Measurements from ENCODE around the gene GRIA3. TPM values are rescaled to one million over a fixed set of nuclear protein-coding genes. Genes with fewer than 3 reads are reported as not detected.

Gene GRIA3
- total RNA-seq, 1 donor from 2014 or later, result under 0.01 TPM

DNA sequence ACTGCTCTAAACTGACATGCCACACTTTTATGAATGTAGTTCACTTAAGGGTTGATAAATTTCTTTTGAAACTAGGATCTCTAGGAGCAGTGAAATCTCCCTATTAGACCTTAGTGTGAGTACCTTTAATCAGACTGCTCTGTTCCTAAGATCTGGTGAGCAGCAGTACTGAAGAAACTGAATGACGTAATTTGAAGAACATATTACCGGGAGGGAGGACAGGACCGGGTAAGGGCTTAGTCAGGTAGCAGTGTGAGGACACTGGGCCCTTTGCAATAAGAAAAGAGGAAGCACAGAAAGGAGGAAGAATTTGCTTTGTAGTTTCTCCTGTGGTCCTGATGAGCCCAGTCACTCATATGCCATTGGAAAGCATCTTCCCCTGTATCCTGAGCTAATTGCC is 293.6 kb downstream of the GRIA3 start:
- no peak overlapping the region for H3K4me3 ChIP-seq (ENCODE audit: low read depth, low read length)
- DNase-seq (ENCODE audit: low read depth), result no peak
- TF ChIP-seq, protein P1, sequence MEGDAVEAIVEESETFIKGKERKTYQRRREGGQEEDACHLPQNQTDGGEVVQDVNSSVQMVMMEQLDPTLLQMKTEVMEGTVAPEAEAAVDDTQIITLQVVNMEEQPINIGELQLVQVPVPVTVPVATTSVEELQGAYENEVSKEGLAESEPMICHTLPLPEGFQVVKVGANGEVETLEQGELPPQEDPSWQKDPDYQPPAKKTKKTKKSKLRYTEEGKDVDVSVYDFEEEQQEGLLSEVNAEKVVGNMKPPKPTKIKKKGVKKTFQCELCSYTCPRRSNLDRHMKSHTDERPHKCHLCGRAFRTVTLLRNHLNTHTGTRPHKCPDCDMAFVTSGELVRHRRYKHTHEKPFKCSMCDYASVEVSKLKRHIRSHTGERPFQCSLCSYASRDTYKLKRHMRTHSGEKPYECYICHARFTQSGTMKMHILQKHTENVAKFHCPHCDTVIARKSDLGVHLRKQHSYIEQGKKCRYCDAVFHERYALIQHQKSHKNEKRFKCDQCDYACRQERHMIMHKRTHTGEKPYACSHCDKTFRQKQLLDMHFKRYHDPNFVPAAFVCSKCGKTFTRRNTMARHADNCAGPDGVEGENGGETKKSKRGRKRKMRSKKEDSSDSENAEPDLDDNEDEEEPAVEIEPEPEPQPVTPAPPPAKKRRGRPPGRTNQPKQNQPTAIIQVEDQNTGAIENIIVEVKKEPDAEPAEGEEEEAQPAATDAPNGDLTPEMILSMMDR (conservative IDR thresholded peaks at IDR 0.05; ENCODE audit: low read depth, low read length), result no peak

DNA sequence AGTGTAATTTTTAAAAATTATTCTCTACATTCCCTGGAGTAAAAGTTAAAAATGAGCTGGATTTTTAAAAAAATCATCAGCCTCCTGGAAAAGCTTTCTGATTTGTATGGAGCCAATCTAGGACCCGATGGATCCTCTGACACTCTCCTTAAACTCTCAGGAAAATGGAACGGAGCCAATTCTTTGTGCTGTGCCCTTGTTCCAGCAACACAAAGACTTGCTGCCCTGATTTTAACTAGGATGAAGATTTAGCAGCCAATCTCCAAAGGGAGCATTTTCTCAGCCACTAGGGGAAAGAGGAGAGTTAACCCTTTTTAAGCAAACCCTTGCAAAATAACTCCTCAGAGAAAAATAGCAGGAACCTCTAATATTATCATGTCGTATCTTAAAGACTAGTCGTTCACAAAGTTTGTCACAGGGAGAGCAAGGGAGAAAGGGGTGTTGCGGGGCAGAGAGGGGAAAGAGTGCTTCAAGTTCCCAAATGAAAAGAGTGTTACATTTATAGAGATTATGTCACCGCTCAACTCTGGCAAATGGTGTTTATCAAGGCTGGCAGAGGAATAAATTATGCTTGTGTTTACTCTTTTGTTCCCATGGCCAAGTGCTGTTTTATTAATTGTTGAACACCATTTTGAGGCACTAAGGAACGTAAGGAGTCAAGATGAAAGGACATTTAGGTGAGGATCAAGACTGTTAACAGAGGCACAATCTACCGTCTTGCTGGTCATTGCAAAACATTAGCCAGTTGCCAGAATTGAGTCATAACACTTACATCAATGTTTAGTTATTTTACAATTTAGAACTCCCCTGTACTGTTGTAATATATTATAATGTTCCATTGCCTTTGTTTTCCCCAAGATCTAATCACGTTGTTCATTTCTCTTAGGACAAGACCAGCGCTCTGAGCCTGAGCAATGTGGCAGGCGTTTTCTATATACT is 298.1 kb downstream of the GRIA3 start:
- H3K4me3 ChIP-seq (ENCODE audit: low read depth, low read length), result no peak overlapping the region
- TF ChIP-seq, protein P1 (conservative IDR thresholded peaks at IDR 0.05; ENCODE audit: low read depth, low read length), result no peak
- no peak for DNase-seq (ENCODE audit: low read depth)

DNA sequence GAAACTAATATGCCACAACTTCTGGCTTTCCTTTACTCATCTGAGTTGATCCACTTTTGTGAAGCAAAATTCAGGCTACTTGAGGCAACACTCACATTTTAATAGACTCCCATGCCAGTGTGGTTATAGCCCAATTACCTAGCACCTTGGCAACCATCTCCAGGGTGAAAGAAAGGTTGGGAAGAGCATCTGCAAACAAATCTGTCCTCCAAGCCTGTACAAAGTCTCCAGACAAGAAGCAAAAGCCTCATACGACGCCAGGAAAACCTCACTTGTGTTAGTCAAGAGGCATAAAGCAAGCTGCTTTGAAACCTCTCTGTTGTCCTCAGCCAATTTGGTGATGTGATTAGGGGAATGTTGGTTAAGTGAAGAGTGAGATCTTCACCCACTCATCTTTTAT is 302.2 kb downstream of the GRIA3 start:
- TF ChIP-seq, protein P1 (conservative IDR thresholded peaks at IDR 0.05; ENCODE audit: low read depth, low read length), result no peak
- DNase-seq (ENCODE audit: low read depth), result no peak
- no peak overlapping the region for H3K4me3 ChIP-seq (ENCODE audit: low read depth, low read length)

DNA sequence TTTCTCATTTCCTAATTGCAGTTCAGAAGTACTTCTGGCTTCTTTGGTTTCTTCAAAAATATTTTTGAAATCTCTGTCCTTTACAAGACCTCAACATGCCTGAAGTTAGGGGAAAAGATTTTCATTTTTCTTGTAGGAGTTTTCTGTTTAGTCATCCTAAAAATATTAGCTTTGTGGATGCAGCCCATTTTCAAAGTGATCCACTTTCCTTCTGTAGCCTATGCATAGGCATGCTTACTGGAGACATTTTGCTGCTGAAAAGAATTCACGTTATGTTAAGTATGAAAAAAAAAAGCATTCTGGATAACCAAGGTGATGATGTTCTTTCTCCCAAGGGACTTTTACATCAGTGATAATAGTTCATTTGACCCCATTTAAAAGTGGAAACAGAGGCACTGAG is 303.2 kb downstream of the GRIA3 start:
- no peak for DNase-seq (ENCODE audit: low read depth)
- TF ChIP-seq, protein P1 (conservative IDR thresholded peaks at IDR 0.05; ENCODE audit: low read depth, low read length), result no peak
- H3K4me3 ChIP-seq (ENCODE audit: low read depth, low read length), result no peak overlapping the region

DNA sequence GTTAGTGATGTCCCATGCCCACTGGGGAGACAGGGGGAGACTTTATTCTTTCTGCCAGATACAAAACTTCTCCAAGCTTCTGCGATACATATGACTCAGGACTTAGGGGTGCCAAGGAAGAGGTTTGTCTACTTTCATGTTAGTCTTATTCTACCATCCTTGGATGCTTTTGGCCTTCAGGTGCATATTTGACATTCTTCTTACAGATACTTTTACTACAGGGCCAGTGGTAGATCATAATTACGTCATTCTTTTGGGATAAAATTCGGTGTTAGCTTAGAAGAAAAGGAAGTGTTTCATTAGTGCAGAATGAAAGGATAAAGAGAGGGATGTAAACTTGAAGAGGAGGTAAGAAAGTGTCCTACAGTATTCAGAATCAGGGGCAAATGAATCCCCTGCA is 303.6 kb downstream of the GRIA3 start:
- no peak overlapping the region for H3K4me3 ChIP-seq (ENCODE audit: low read depth, low read length)
- no peak for DNase-seq (ENCODE audit: low read depth)
- TF ChIP-seq, protein P1 (conservative IDR thresholded peaks at IDR 0.05; ENCODE audit: low read depth, low read length), result no peak

DNA sequence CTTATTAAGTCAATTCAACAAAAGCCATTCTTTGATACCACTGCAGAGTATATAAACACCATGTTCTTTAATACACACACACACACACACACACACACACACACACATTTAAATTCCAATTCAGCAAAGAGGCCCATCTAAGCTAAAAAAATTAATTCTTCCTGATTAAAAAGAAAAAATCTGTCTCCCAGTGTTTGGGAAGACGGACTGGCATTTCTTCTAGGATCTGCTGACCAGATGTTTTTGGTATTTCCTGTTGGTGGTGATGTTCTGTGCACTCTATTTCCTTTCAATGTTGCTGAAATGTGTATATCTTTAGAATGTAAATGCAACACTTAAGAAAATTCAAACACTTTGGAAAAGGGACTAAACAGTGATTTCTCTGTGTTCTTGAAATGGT is 304.9 kb downstream of the GRIA3 start:
- TF ChIP-seq, protein P1 (conservative IDR thresholded peaks at IDR 0.05; ENCODE audit: low read depth, low read length), result no peak
- H3K4me3 ChIP-seq (ENCODE audit: low read depth, low read length), result no peak overlapping the region
- no peak for DNase-seq (ENCODE audit: low read depth)

DNA sequence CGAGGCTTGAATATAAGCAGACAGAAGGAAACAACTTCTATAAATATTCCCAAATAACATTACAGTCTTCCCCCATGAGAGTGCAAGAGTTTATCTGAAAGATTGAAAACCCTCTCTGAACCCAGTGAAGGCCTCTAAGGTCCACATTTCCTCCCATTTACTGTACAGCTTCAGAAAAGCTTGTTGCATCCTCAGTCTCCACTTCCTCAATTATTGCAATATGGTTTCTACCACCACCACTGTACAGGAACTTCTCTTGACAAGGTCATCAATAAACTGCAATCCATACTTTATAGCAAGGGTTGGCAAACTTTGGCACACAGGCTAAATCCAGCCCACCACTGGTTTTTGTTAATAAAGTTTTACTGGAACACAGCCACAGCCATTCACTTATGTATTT is 309.8 kb downstream of the GRIA3 start:
- DNase-seq (ENCODE audit: low read depth), result no peak
- TF ChIP-seq, protein P1 (conservative IDR thresholded peaks at IDR 0.05; ENCODE audit: low read depth, low read length), result no peak
- no peak overlapping the region for H3K4me3 ChIP-seq (ENCODE audit: low read depth, low read length)

All from epithelial cell of proximal tubule (primary cell).